Renal cortical epithelial cell (primary cell): ENCODE results near the gene PRUNE1. TPM values are rescaled to one million over a fixed set of nuclear protein-coding genes. Genes with fewer than 3 reads are reported as not detected.
A peak's percentile ranks its signal among the peaks of the same experiment; 100 is the strongest.

Experiments used
- DNase-seq: peaks from one replicate; pipeline ENCODE4 v3.0.0-alpha.2; 2011; ENCODE audit warnings: low read depth
- total RNA-seq: library from RNA; depleted of rRNA; stranded (reverse); fragments of >200 nt; gene quantifications from 2 replicates; pipeline ENCODE4 v1.2.3, GENCODE V29; 2014

Gene PRUNE1
- total RNA-seq, 1 donor from 2014 or later = 21.6 TPM

GRCh38 chr1:151050051-151050688, 41.9 kb downstream of the PRUNE1 start:
- DNase-seq = no peak

GRCh38 chr1:151051356-151052009, 43.2 kb downstream of the PRUNE1 start:
- no peak for DNase-seq

- no peak for DNase-seq
These were observed 46.8 kb downstream of the PRUNE1 start for GRCh38 chr1:151054971-151055547.

GRCh38 chr1:151055581-151055980, 47.3 kb downstream of the PRUNE1 start:
- no peak for DNase-seq

GRCh38 chr1:151056149-151056548, 47.9 kb downstream of the PRUNE1 start:
- DNase-seq = no peak

- no peak for DNase-seq
These were observed 50.4 kb downstream of the PRUNE1 start for GRCh38 chr1:151058692-151059091.

GRCh38 chr1:151059109-151060006, 51.1 kb downstream of the PRUNE1 start, which contains the start of gene CDC42SE1:
Gene CDC42SE1, minus strand, starts transcription at chr1:151059622. Its CDS starts 3,892 bp downstream, at chr1:151055730.
- DNase-seq = peak; percentile 46

- DNase-seq = no peak
These were observed 51.9 kb downstream of the PRUNE1 start, which contains the start of gene MLLT11 for GRCh38 chr1:151060007-151060656. Gene MLLT11, plus strand, starts transcription at chr1:151060397. Its CDS starts 6,828 bp downstream, at chr1:151067225.

GRCh38 chr1:151060657-151061421, 52.6 kb downstream of the PRUNE1 start:
- DNase-seq = no peak

GRCh38 chr1:151061704-151062103, 53.5 kb downstream of the PRUNE1 start:
- no peak for DNase-seq

GRCh38 chr1:151062741-151063371, 54.6 kb downstream of the PRUNE1 start:
- peak; percentile 38 for DNase-seq

- no peak for DNase-seq
These were observed 56.9 kb downstream of the PRUNE1 start for GRCh38 chr1:151065089-151065645.

GRCh38 chr1:151067185-151067584, 58.9 kb downstream of the PRUNE1 start:
- no peak for DNase-seq

GRCh38 chr1:151069103-151069486, 60.8 kb downstream of the PRUNE1 start:
- DNase-seq = no peak

- DNase-seq = peak; percentile 86
These were observed 62.4 kb downstream of the PRUNE1 start, which contains the start of gene GABPB2 for GRCh38 chr1:151070474-151071276. Gene GABPB2, plus strand, starts transcription at chr1:151070761. Its CDS starts 17,429 bp downstream, at chr1:151088190.

- no peak for DNase-seq
These were observed 64.0 kb downstream of the PRUNE1 start for GRCh38 chr1:151072224-151072623.
